K562 (cell line): ENCODE measurements around the gene HIVEP1. TPM values are rescaled to one million over a fixed set of nuclear protein-coding genes. Genes with fewer than 3 reads are reported as not detected.

Experiments used
- BRD4 ChIP-seq: fragments of 200-600 bp; sonication (generic); IDR thresholded peaks from 2 replicates; pipeline ENCODE4 v1.6.1; 2017; ENCODE audit warnings: inconsistent platforms
- CAMTA2 ChIP-seq: fragments of 250-450 bp; sonication (Bioruptor Pico); conservative IDR thresholded peaks from 2 replicates; pipeline ENCODE4 v1.5.1; 2022
- CREBBP ChIP-seq: IDR thresholded peaks from one replicate; pipeline ENCODE4 v1.6.1; 2012; ENCODE audit warnings: low read depth, mild to moderate bottlenecking, control low read depth, inconsistent platforms, low read length
- DACH1 ChIP-seq: fragments of 450-650 bp; IDR thresholded peaks from 2 replicates; pipeline ENCODE4 v1.6.1; 2018; ENCODE audit not compliant: partially characterized antibody
- DPF2 ChIP-seq: fragments of 450-650 bp; IDR thresholded peaks from 2 replicates; pipeline ENCODE4 v1.6.1; 2016
- EWSR1 ChIP-seq: fragments of 450-650 bp; IDR thresholded peaks from 2 replicates; pipeline ENCODE4 v1.6.1; 2018; ENCODE audit warnings: borderline replicate concordance, mild to moderate bottlenecking, low read depth, moderate library complexity; ENCODE audit not compliant: partially characterized antibody
- HDAC2 ChIP-seq: fragments of 450-650 bp; IDR thresholded peaks from 2 replicates; pipeline ENCODE4 v1.6.1; 2016; ENCODE audit warnings: mild to moderate bottlenecking
- HEY1 ChIP-seq: fragments of 250-450 bp; sonication (Bioruptor Pico); IDR thresholded peaks from 2 replicates; pipeline ENCODE4 v1.5.0; 2020; ENCODE audit warnings: mild to moderate bottlenecking, moderate library complexity, borderline replicate concordance
- IRF2 ChIP-seq: sonication (generic); formaldehyde crosslinking; IDR thresholded peaks from 2 replicates; pipeline ENCODE4 v1.8.1; 2022; ENCODE audit warnings: mild to moderate bottlenecking, missing genetic modification reagents
- MTA2 ChIP-seq: fragments of 450-650 bp; IDR thresholded peaks from 2 replicates; pipeline ENCODE4 v1.6.1; 2016; ENCODE audit warnings: low read depth
- NKRF ChIP-seq: fragments of 450-650 bp; IDR thresholded peaks from 2 replicates; pipeline ENCODE4 v1.6.1; 2016; ENCODE audit warnings: borderline replicate concordance
- NR4A1 ChIP-seq, 2 experiments: fragments of 250-450 bp in 1 of 2; fragments of 450-650 bp in 1 of 2; sonication (Bioruptor Pico) in 1 of 2; IDR thresholded peaks; 2 replicates each; pipeline versions ENCODE4 v1.4.0 to v1.6.1; 2016 to 2020; ENCODE audit warnings: mild to moderate bottlenecking in 2 of 2, missing compliant biosample characterization in 1 of 2, missing genetic modification characterization in 1 of 2, moderate library complexity in 1 of 2
- POLR2A ChIP-seq: fragments of 450-650 bp; conservative IDR thresholded peaks from 2 replicates; pipeline ENCODE4 v1.6.1; 2016
- RBM39 ChIP-seq: fragments of 200-400 bp; formaldehyde crosslinking; optimal IDR thresholded peaks from 2 replicates; pipeline ENCODE3; 2018; ENCODE audit warnings: low read depth, low read length
- SNIP1 ChIP-seq: fragments of 450-650 bp; IDR thresholded peaks from 2 replicates; pipeline ENCODE4 v1.7.1; 2017; ENCODE audit warnings: low read depth, mild to moderate bottlenecking
- SNRNP70 ChIP-seq: fragments of 200-400 bp; formaldehyde crosslinking; optimal IDR thresholded peaks from 2 replicates; pipeline ENCODE3; 2017; ENCODE audit warnings: low read depth, low read length
- SP1 ChIP-seq: sonication (generic); formaldehyde crosslinking; IDR thresholded peaks from 2 replicates; pipeline ENCODE4 v1.8.1; 2022; ENCODE audit warnings: mild to moderate bottlenecking, missing genetic modification reagents
- TAF9B ChIP-seq: fragments of 450-650 bp; IDR thresholded peaks from 2 replicates; pipeline ENCODE4 v1.6.1; 2018; ENCODE audit warnings: mild to moderate bottlenecking; ENCODE audit not compliant: partially characterized antibody
- ZNF175 ChIP-seq: fragments of 200-800 bp; sonication (Bioruptor generic); IDR thresholded peaks from 2 replicates; pipeline ENCODE4 v1.6.1; 2016; ENCODE audit warnings: low read depth, mild to moderate bottlenecking, missing genetic modification characterization, missing compliant biosample characterization
- ZNF311 ChIP-seq: fragments of 250-450 bp; sonication (Bioruptor Pico); IDR thresholded peaks from 2 replicates; pipeline ENCODE4 v1.4.0; 2020; ENCODE audit warnings: mild to moderate bottlenecking, moderate library complexity
- ZNF75A ChIP-seq: fragments of 450-650 bp; formaldehyde crosslinking; IDR thresholded peaks from 2 replicates; pipeline ENCODE4 v1.4.0; 2020; ENCODE audit warnings: mild to moderate bottlenecking
- polyA plus RNA-seq, 8 experiments: library from polyadenylated mRNA; depleted of rRNA in 4 of 8; stranded (reverse) in 5 of 8; unstranded in 3 of 8; fragments of >200 nt; fragmentation: Nextera tagmentation in 2 of 8; fragmentation: Illumina TruSeq in 1 of 8; extraction: Ambion mirVana in 2 of 8; extraction: Trizol in 1 of 8; gene quantifications; 2 replicates each; pipeline versions ENCODE4 v1.2.1 to v1.2.3, GENCODE V29; 2011 to 2014; ENCODE audit warnings: inconsistent platforms in 1 of 8, missing spikeins in 1 of 8
- total RNA-seq, 7 experiments: library from RNA; depleted of rRNA in 6 of 7; stranded (reverse); fragments of >200 nt in 6 of 7; fragmentation: Illumina TruSeq in 2 of 7; extraction: Trizol in 2 of 7; gene quantifications; 2 replicates each; pipeline versions ENCODE4 v1.2.1 to v1.2.3, GENCODE V29; 2011 to 2021; ENCODE audit warnings: low replicate concordance in 1 of 7
- TF ChIP-seq, protein P1 (sequence below), 2 experiments: IDR thresholded peaks; 2 replicates each; pipeline ENCODE4 v1.6.1; 2011; ENCODE audit warnings: borderline replicate concordance in 1 of 2, control low read depth in 1 of 2, low read depth in 1 of 2, low read length in 1 of 2, mild to moderate bottlenecking in 1 of 2, mixed read lengths in 1 of 2, moderate library complexity in 1 of 2; ENCODE audit not compliant: insufficient read depth in 1 of 2, insufficient read length in 1 of 2, poor library complexity in 1 of 2, severe bottlenecking in 1 of 2; ENCODE audit errors: extremely low read depth in 1 of 2
- TF ChIP-seq, protein P2 (sequence below): fragments of 450-650 bp; IDR thresholded peaks from 2 replicates; pipeline ENCODE4 v1.6.1; 2017; ENCODE audit warnings: antibody characterized with exemption, mild to moderate bottlenecking

The HIVEP1 gene
- total and polyA plus RNA-seq, 9 of the 15 experiments (the other 6 are each of a cell fraction or from before 2014, with no cell fraction given), result 6.0 to 33.3 (median 21.7) TPM

GRCh38 chr6:11963756-11964500, 48.2 kb upstream of the HIVEP1 start (continued):
- TF ChIP-seq TAF9B (peak; percentile 44), HEY1 (CRISPR knock-in tag) (no peak), ZNF75A (CRISPR knock-in tag) (no peak), DPF2 (no peak), ZNF311 (CRISPR knock-in tag) (no peak), SNIP1 (no peak), NR4A1 (CRISPR knock-in tag; IDR thresholded peaks at IDR 0.05) (no peak), NR4A1 (tag; IDR thresholded peaks at IDR 0.05) (no peak), SNRNP70 (no peak), ZNF175 (CRISPR knock-in tag) (no peak), IRF2 (CRISPR knock-in tag) (no peak), POLR2A (no peak), MTA2 (0 out of 2 replicates have a peak, but pooled peaks have one; percentile 25), BRD4 (no peak), CAMTA2 (CRISPR knock-in tag) (no peak), RBM39 (no peak), SP1 (no peak), HDAC2 (peak; percentile 73), NKRF (no peak), EWSR1 (no peak), DACH1 (peak; percentile 99), CREBBP (peak; percentile 90)
- TF ChIP-seq, protein P1, sequence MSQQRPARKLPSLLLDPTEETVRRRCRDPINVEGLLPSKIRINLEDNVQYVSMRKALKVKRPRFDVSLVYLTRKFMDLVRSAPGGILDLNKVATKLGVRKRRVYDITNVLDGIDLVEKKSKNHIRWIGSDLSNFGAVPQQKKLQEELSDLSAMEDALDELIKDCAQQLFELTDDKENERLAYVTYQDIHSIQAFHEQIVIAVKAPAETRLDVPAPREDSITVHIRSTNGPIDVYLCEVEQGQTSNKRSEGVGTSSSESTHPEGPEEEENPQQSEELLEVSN (IDR thresholded peaks at IDR 0.05; ENCODE audit: borderline replicate concordance in 1 of 2, extremely low read depth in 1 of 2, insufficient read depth in 1 of 2, insufficient read length in 1 of 2, low read depth in 1 of 2, low read length in 1 of 2, poor library complexity in 1 of 2, severe bottlenecking in 1 of 2), result no peak
- TF ChIP-seq, protein P2, sequence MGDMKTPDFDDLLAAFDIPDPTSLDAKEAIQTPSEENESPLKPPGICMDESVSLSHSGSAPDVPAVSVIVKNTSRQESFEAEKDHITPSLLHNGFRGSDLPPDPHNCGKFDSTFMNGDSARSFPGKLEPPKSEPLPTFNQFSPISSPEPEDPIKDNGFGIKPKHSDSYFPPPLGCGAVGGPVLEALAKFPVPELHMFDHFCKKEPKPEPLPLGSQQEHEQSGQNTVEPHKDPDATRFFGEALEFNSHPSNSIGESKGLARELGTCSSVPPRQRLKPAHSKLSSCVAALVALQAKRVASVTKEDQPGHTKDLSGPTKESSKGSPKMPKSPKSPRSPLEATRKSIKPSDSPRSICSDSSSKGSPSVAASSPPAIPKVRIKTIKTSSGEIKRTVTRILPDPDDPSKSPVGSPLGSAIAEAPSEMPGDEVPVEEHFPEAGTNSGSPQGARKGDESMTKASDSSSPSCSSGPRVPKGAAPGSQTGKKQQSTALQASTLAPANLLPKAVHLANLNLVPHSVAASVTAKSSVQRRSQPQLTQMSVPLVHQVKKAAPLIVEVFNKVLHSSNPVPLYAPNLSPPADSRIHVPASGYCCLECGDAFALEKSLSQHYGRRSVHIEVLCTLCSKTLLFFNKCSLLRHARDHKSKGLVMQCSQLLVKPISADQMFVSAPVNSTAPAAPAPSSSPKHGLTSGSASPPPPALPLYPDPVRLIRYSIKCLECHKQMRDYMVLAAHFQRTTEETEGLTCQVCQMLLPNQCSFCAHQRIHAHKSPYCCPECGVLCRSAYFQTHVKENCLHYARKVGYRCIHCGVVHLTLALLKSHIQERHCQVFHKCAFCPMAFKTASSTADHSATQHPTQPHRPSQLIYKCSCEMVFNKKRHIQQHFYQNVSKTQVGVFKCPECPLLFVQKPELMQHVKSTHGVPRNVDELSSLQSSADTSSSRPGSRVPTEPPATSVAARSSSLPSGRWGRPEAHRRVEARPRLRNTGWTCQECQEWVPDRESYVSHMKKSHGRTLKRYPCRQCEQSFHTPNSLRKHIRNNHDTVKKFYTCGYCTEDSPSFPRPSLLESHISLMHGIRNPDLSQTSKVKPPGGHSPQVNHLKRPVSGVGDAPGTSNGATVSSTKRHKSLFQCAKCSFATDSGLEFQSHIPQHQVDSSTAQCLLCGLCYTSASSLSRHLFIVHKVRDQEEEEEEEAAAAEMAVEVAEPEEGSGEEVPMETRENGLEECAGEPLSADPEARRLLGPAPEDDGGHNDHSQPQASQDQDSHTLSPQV, result no peak
